Activated B cell treated with CpG ODN at 0.5 μM for 24 hours (primary cell): Measurements from ENCODE around the gene ELP6. TPM values are rescaled to one million over a fixed set of nuclear protein-coding genes. Genes with fewer than 3 reads are reported as not detected.
"Not testable (repeated sequence)": the region's sequence is repeated elsewhere in the genome, so short reads cannot be mapped to it uniquely, and the experiment has no call there.

Experiments
- ATAC-seq: fragments of 200-7000 bp; cut with Tn5 transposase; one replicate; pipeline ENCODE4 v1.10.0; 2021; ENCODE audit warnings: low read depth, mild to moderate bottlenecking, moderate library complexity
- CTCF ChIA-PET: fragments of 350-600 bp; sonication (Branson Sonifier 250); formaldehyde crosslinking; loops from one replicate; lab custom pipeline; 2021; ENCODE audit warnings: antibody characterized with exemption; lab: Charles Lee
- POLR2A ChIA-PET: fragments of 350-600 bp; sonication (Branson Sonifier 250); formaldehyde crosslinking; loops from one replicate; lab custom pipeline; 2021; ENCODE audit warnings: antibody characterized with exemption; lab: Charles Lee
- DNase-seq: peaks from one replicate; pipeline ENCODE4 v3.0.0; 2022
- H3K27ac Mint-ChIP-seq: one replicate; pipeline ENCODE4 v1.8.0; 2020; ENCODE audit warnings: mixed read lengths
- H3K27me3 Mint-ChIP-seq: one replicate; pipeline ENCODE4 v1.8.0; 2021; ENCODE audit warnings: mixed read lengths
- H3K36me3 Mint-ChIP-seq: one replicate; pipeline ENCODE4 v1.8.0; 2021; ENCODE audit warnings: low read depth, mixed read lengths
- H3K4me1 Mint-ChIP-seq: one replicate; pipeline ENCODE4 v1.8.0; 2021; ENCODE audit warnings: mixed read lengths
- H3K4me3 Mint-ChIP-seq: one replicate; pipeline ENCODE4 v1.8.0; 2020; ENCODE audit warnings: mild to moderate bottlenecking, mixed read lengths
- H3K9me3 Mint-ChIP-seq: one replicate; pipeline ENCODE4 v1.8.0; 2020; ENCODE audit warnings: mixed read lengths
- intact Hi-C: fragments of 100-400 bp; cut with micrococcal nuclease; formaldehyde crosslinking; loops from one replicate; pipeline ENCODE4 v1.15.1; 2024
- total RNA-seq: library from RNA; stranded (reverse); gene quantifications from 2 replicates; pipeline ENCODE4 v1.2.3, GENCODE V29; 2022
- TF ChIP-seq, protein P1 (sequence below): fragments of 200-600 bp; IDR thresholded peaks from one replicate; pipeline ENCODE4 v1.8.0; 2022; ENCODE audit warnings: antibody characterized with exemption, mild to moderate bottlenecking

Gene ELP6
- total RNA-seq, 1 donor from 2014 or later, result 45.4 TPM

DNA sequence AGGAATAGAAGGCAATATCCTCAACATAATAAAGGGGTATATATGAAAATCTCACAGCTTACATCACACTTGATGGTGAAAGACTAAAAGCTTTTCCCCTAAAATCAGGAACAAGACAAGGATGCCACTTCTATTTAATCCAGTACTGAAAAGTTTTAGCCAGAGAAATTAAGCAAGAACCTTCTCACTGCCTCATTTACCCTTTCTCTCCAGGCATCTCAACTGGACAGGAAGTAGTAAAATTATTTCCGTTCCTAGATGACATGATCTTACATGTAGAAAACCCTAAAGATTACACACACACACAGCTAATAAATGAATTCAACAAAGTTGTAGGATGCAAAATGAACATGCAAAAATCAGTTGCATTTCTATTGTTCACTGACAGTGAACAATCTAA is 48.9 kb downstream of the ELP6 start:
- Mint-ChIP-seq H3K36me3 (peaks cover 31% of the 10 kb centered on the region), H3K4me3 (no peak overlapping the region), H3K27me3 (no peaks in the 10 kb centered on the region), H3K9me3 (peaks cover 4% of the 10 kb centered on the region), H3K4me1 (peaks cover 33% of the 10 kb centered on the region), H3K27ac (no peak overlapping the region)
- DNase-seq (no peak), ATAC-seq (no peak)
- ChIA-PET CTCF (no interaction called here), POLR2A (no interaction called here)
- intact Hi-C loops, result no loop called here
- TF ChIP-seq, protein P1, sequence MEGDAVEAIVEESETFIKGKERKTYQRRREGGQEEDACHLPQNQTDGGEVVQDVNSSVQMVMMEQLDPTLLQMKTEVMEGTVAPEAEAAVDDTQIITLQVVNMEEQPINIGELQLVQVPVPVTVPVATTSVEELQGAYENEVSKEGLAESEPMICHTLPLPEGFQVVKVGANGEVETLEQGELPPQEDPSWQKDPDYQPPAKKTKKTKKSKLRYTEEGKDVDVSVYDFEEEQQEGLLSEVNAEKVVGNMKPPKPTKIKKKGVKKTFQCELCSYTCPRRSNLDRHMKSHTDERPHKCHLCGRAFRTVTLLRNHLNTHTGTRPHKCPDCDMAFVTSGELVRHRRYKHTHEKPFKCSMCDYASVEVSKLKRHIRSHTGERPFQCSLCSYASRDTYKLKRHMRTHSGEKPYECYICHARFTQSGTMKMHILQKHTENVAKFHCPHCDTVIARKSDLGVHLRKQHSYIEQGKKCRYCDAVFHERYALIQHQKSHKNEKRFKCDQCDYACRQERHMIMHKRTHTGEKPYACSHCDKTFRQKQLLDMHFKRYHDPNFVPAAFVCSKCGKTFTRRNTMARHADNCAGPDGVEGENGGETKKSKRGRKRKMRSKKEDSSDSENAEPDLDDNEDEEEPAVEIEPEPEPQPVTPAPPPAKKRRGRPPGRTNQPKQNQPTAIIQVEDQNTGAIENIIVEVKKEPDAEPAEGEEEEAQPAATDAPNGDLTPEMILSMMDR, result no peak

DNA sequence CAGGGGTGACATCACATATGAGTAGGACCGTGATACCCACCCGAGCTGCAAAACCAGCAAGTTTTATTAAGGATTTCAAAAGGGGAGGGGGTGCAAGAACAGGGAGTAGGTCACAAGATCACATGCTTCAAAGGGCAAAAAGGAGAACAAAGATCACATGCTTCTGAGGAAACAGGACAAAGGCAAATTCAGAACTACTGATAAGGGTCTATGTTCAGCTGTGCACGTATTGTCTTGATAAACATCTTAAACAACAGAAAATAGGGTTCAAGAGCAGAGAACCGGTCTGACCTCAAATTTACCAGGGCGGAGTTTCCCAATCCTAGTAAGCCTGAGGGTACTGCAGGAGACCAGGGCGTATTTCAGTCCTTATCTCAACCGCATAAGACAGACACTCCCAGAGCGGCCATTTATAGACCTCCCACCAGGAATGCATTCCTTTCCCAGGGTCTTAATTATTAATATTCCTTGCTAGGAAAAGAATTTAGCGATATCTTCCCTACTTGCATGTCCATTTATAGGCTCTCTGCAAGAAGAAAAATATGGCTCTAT is 53.9 kb downstream of the ELP6 start:
- H3K9me3 Mint-ChIP-seq, H3K27ac Mint-ChIP-seq, H3K27me3 Mint-ChIP-seq, H3K4me3 Mint-ChIP-seq, intact Hi-C loops, ATAC-seq, CTCF ChIA-PET, DNase-seq, POLR2A ChIA-PET: not testable (repeated sequence)
- Mint-ChIP-seq H3K4me1 (peaks cover 21% of the 10 kb centered on the region), H3K36me3 (peaks cover 14% of the 10 kb centered on the region)

DNA sequence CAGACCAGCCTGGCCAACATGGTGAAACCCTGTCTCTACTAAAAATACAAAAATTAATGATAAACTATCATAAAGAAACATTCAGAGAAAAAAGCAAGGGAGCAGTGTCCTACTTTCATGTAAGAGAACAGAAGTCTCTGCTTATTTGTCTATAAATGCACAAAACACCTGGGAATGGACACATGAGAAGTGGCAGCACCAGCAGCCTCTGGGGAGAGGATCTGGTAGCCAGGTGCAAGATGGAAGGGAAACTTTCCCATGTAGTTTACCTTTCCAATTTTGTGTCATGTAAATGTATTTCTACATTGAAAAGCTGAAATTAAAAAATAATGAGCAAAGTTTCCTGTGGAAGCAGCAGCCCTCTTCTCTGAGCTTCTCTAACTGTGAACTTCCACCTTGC is 56.5 kb downstream of the ELP6 start:
- H3K9me3 Mint-ChIP-seq, result peaks cover 5% of the 10 kb centered on the region
- TF ChIP-seq, protein P1, result no peak
- ChIA-PET POLR2A (no interaction called here), CTCF (no interaction called here)
- no peaks in the 10 kb centered on the region for H3K27me3 Mint-ChIP-seq
- DNase-seq (no peak), ATAC-seq (no peak)
- peaks cover 7% of the 10 kb centered on the region for H3K4me1 Mint-ChIP-seq
- intact Hi-C loops, result no loop called here
- no peak overlapping the region for H3K4me3 Mint-ChIP-seq
- no peak overlapping the region for H3K27ac Mint-ChIP-seq
- H3K36me3 Mint-ChIP-seq, result peaks cover 11% of the 10 kb centered on the region

DNA sequence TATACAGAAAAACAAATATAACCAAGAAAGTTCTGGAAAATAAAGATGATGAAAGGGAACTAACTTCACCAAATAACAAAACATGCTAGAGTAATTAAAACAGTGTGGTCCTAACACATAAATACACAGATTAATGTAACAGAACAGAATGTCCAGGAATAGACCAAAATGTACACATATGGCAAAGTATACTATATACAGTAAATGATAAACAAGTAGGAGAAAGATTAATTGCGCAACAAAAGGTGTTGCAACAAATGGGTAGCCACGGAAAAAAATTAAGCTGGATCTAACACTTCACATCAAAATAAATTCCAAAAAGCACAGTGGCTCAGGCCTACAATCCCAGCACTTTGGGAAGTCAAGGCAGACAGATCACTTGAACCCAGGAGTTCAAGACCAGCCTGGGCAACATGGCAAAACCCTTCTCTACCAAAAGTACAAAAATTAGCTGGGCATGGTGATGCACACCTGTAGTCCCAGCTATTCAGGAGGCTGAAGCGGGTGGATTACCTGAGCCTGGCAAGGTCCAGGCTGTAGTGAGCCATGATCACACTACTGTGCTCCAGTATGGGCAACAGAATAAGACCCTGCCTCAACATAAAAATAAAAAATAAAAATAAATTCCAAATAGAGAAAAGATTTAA is 57.6 kb downstream of the ELP6 start:
- no peak overlapping the region for H3K4me3 Mint-ChIP-seq
- ATAC-seq (no peak), DNase-seq (no peak)
- ChIA-PET POLR2A (no interaction called here), CTCF (no interaction called here)
- H3K9me3 Mint-ChIP-seq, result peaks cover 5% of the 10 kb centered on the region
- H3K4me1 Mint-ChIP-seq, result peaks cover 9% of the 10 kb centered on the region
- H3K36me3 Mint-ChIP-seq, result peaks cover 11% of the 10 kb centered on the region
- intact Hi-C loops, result no loop called here
- H3K27me3 Mint-ChIP-seq, result no peaks in the 10 kb centered on the region
- TF ChIP-seq, protein P1, result no peak
- H3K27ac Mint-ChIP-seq, result no peak overlapping the region

DNA sequence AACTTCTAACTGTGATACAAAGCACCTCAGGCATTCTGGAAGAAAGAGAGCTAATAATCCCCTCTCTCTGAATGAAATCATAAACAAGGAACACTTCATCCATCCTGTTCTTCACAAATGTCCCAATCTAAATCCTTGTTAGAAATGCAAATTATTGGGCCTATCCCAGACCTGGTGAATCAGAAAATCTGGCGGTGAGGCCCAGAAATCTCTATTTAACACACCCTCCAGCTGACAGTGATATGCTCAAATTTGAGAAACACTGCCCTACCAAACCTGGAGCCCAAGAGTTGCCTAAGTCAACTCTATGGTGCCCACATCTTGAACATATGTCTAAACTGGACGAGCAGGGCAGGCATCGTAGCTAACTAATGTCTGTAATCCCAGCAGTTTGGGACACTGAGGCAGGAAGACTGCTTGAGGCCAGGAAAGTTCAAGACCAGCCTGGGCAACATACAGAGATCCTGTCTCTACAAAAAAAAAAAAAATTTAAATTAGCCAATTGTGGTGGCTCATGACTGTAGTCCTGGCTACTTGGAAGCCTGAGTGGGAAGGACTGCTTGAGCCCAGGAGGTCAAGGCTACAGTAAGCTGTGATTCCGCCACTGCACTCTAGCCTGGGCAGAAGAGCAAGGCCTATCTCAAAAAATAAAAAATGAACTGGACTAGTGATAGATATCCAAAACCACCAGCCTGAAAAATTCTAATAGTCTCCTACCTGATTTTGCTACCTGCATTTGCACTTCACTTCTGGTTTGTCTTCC is 60.9 kb downstream of the ELP6 start:
- intact Hi-C loops, result no loop called here
- TF ChIP-seq, protein P1, result no peak
- no peak for ATAC-seq
- H3K4me1 Mint-ChIP-seq, result peaks cover 11% of the 10 kb centered on the region
- H3K27me3 Mint-ChIP-seq, result no peaks in the 10 kb centered on the region
- ChIA-PET POLR2A (no interaction called here), CTCF (interaction anchor here (0.5 kb wide), 1 partner anchor 29 kb away, joined by 3 read pairs; no protein-coding TSS in a partner anchor)
- peaks cover 12% of the 10 kb centered on the region for H3K36me3 Mint-ChIP-seq
- H3K27ac Mint-ChIP-seq, result no peak overlapping the region
- peaks cover 5% of the 10 kb centered on the region for H3K9me3 Mint-ChIP-seq
- H3K4me3 Mint-ChIP-seq, result no peak overlapping the region
- DNase-seq, result no peak

Other genes starting within 250 kb of the ELP6 start
- 2.3 and 2.5 TPM in 2 replicates for gene KIF9, start 230.9 kb downstream of the ELP6 start, total RNA-seq
- gene KLHL18, start 230.8 kb downstream of the ELP6 start, total RNA-seq, result 36.6 and 38.0 TPM in 2 replicates
- gene PTPN23, start 132.7 kb downstream of the ELP6 start, total RNA-seq, result 44.0 and 50.3 TPM in 2 replicates
- gene SCAP, start 37.8 kb downstream of the ELP6 start, total RNA-seq, result 82.5 and 84.3 TPM in 2 replicates
- gene CSPG5, start 65.2 kb upstream of the ELP6 start, total RNA-seq, result 0.09 and 0.20 TPM in 2 replicates